ENCODE data around the gene OBSL1. TPM values are rescaled to one million over a fixed set of nuclear protein-coding genes. Genes with fewer than 3 reads are reported as not detected.

The OBSL1 gene
- total RNA-seq, 1 experiment from 2014 or later: 25.5 TPM

DNA sequence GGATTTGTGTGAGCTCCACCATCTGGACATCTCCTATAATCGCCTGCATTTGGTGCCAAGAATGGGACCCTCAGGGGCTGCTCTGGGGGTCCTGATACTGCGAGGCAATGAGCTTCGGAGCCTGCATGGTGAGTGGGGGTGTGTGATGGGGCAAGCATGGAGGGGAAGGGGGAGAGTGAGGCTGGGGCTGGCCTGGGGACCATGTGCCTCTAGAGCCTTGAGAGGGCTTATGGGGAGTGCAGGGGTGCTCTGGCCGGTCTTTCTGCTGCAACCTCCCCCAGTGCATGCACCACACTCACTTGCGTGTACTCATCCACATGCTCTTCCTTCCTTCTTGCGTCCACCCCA, 34.2 kb upstream of the OBSL1 start:
- H3K27me3 ChIP-seq (ENCODE audit: control insufficient read depth, insufficient read depth, low read length): no peaks in the 10 kb centered on the region
- no peak for DNase-seq (ENCODE audit: low read depth, low spot score)
- peaks cover 7% of the 10 kb centered on the region for H3K36me3 ChIP-seq (ENCODE audit: control insufficient read depth, insufficient read depth, low read length)
- in situ Hi-C loops (cut with HindIII; ENCODE audit: low pct_unique_long_range_greater_than_20kb, low sequenced_read_pairs): no loop called here
- no peak overlapping the region for H3K4me3 ChIP-seq (ENCODE audit: low read depth in 2 of 2, low read length in 2 of 2)
- CTCF ChIA-PET: no interaction called here
- POLR2A ChIA-PET: no interaction called here
- no peaks in the 10 kb centered on the region for H3K4me1 ChIP-seq (ENCODE audit: control insufficient read depth, insufficient read depth, low read length)
- no peak overlapping the region for H3K27ac ChIP-seq (ENCODE audit: low read length)
- intact Hi-C loops (cut with micrococcal nuclease; ENCODE audit: unreplicated experiment): no loop called here
- TF ChIP-seq TCF7L2 (IDR thresholded peaks at IDR 0.05; ENCODE audit: low read depth, low read length): no peak
- TF ChIP-seq SIN3A (IDR thresholded peaks at IDR 0.05; ENCODE audit: borderline replicate concordance, insufficient read depth, low read depth, low read length): no peak
- no peak for TF ChIP-seq POLR2AphosphoS5 (IDR thresholded peaks at IDR 0.05; ENCODE audit: low read depth, low read length)
- TF ChIP-seq, protein P1, sequence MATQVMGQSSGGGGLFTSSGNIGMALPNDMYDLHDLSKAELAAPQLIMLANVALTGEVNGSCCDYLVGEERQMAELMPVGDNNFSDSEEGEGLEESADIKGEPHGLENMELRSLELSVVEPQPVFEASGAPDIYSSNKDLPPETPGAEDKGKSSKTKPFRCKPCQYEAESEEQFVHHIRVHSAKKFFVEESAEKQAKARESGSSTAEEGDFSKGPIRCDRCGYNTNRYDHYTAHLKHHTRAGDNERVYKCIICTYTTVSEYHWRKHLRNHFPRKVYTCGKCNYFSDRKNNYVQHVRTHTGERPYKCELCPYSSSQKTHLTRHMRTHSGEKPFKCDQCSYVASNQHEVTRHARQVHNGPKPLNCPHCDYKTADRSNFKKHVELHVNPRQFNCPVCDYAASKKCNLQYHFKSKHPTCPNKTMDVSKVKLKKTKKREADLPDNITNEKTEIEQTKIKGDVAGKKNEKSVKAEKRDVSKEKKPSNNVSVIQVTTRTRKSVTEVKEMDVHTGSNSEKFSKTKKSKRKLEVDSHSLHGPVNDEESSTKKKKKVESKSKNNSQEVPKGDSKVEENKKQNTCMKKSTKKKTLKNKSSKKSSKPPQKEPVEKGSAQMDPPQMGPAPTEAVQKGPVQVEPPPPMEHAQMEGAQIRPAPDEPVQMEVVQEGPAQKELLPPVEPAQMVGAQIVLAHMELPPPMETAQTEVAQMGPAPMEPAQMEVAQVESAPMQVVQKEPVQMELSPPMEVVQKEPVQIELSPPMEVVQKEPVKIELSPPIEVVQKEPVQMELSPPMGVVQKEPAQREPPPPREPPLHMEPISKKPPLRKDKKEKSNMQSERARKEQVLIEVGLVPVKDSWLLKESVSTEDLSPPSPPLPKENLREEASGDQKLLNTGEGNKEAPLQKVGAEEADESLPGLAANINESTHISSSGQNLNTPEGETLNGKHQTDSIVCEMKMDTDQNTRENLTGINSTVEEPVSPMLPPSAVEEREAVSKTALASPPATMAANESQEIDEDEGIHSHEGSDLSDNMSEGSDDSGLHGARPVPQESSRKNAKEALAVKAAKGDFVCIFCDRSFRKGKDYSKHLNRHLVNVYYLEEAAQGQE (IDR thresholded peaks at IDR 0.05; ENCODE audit: insufficient read depth in 1 of 2, low read depth in 2 of 2, low read length in 1 of 2): no peak
- TF ChIP-seq, protein P2, sequence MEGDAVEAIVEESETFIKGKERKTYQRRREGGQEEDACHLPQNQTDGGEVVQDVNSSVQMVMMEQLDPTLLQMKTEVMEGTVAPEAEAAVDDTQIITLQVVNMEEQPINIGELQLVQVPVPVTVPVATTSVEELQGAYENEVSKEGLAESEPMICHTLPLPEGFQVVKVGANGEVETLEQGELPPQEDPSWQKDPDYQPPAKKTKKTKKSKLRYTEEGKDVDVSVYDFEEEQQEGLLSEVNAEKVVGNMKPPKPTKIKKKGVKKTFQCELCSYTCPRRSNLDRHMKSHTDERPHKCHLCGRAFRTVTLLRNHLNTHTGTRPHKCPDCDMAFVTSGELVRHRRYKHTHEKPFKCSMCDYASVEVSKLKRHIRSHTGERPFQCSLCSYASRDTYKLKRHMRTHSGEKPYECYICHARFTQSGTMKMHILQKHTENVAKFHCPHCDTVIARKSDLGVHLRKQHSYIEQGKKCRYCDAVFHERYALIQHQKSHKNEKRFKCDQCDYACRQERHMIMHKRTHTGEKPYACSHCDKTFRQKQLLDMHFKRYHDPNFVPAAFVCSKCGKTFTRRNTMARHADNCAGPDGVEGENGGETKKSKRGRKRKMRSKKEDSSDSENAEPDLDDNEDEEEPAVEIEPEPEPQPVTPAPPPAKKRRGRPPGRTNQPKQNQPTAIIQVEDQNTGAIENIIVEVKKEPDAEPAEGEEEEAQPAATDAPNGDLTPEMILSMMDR (IDR thresholded peaks at IDR 0.05): no peak
- BruUV-seq (replicated peaks): no TSS peak
- no peaks in the 10 kb centered on the region for H3K9me3 ChIP-seq (ENCODE audit: control insufficient read depth, insufficient read depth, low read depth, low read length)
- ATAC-seq: no peak

GRCh38 chr2:219603771-219604170, 32.4 kb upstream of the OBSL1 start:
- Histone ChIP-seq H3K27me3 (ENCODE audit: control insufficient read depth, insufficient read depth, low read length) (no peaks in the 10 kb centered on the region), H3K4me3 (ENCODE audit: low read depth in 2 of 2, low read length in 2 of 2) (no peak overlapping the region), H3K4me1 (ENCODE audit: control insufficient read depth, insufficient read depth, low read length) (no peaks in the 10 kb centered on the region), H3K9me3 (ENCODE audit: control insufficient read depth, insufficient read depth, low read depth, low read length) (no peaks in the 10 kb centered on the region), H3K36me3 (ENCODE audit: control insufficient read depth, insufficient read depth, low read length) (peaks cover 7% of the 10 kb centered on the region), H3K27ac (ENCODE audit: low read length) (no peak overlapping the region)
- in situ Hi-C loops (cut with HindIII; ENCODE audit: low pct_unique_long_range_greater_than_20kb, low sequenced_read_pairs) (no loop called here), intact Hi-C loops (cut with micrococcal nuclease; ENCODE audit: unreplicated experiment) (no loop called here)
- CTCF ChIA-PET: no interaction called here
- DNase-seq (ENCODE audit: low read depth, low spot score) (no peak), ATAC-seq (no peak)
- TF ChIP-seq POLR2AphosphoS5 (IDR thresholded peaks at IDR 0.05; ENCODE audit: low read depth, low read length) (no peak), TCF7L2 (IDR thresholded peaks at IDR 0.05; ENCODE audit: low read depth, low read length) (no peak), SIN3A (IDR thresholded peaks at IDR 0.05; ENCODE audit: borderline replicate concordance, insufficient read depth, low read depth, low read length) (no peak)
- TF ChIP-seq, protein P2 (IDR thresholded peaks at IDR 0.05): no peak
- TF ChIP-seq, protein P1 (IDR thresholded peaks at IDR 0.05; ENCODE audit: insufficient read depth in 1 of 2, low read depth in 2 of 2, low read length in 1 of 2): no peak
- POLR2A ChIA-PET: no interaction called here
- BruUV-seq (replicated peaks): no TSS peak

Data from Panc1 (cell line).